ENCODE measurements around the gene NR4A2.

Gene NR4A2

DNA sequence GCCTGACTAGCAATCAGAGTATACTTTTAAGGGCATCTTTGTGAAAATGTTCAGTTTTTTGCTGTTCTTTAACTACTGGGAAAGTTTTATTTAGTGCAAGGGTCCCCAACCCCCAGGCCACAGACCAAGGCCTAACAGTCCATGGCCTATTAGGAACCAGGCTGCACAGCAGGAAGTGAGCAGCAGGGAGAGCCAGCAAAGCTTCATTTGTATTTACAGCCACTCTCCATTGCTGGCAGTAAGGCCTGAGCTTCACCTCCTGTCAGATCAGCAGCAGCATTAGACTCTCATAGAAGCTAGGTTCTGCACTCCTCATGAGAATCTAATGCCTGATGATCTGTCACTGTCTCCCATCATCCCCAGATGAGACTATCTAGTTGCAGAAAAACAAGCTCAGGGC lies 17.1 kb upstream of the NR4A2 start:
- H2AFZ ChIP-seq (ENCODE audit: low read depth, low read length, severe bottlenecking): no peak overlapping the region
- no peaks in the 10 kb centered on the region for H3K79me2 ChIP-seq (ENCODE audit: insufficient read depth, low read length)
- no peaks in the 10 kb centered on the region for H3K27me3 ChIP-seq (ENCODE audit: low read length)
- no peak for TF ChIP-seq EZH2phosphoT487 (conservative IDR thresholded peaks at IDR 0.05; ENCODE audit: low read length)
- TF ChIP-seq, protein P1, sequence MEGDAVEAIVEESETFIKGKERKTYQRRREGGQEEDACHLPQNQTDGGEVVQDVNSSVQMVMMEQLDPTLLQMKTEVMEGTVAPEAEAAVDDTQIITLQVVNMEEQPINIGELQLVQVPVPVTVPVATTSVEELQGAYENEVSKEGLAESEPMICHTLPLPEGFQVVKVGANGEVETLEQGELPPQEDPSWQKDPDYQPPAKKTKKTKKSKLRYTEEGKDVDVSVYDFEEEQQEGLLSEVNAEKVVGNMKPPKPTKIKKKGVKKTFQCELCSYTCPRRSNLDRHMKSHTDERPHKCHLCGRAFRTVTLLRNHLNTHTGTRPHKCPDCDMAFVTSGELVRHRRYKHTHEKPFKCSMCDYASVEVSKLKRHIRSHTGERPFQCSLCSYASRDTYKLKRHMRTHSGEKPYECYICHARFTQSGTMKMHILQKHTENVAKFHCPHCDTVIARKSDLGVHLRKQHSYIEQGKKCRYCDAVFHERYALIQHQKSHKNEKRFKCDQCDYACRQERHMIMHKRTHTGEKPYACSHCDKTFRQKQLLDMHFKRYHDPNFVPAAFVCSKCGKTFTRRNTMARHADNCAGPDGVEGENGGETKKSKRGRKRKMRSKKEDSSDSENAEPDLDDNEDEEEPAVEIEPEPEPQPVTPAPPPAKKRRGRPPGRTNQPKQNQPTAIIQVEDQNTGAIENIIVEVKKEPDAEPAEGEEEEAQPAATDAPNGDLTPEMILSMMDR (IDR thresholded peaks at IDR 0.05; ENCODE audit: insufficient read depth, low read length, poor library complexity, severe bottlenecking): no peak
- no peaks in the 10 kb centered on the region for H3K36me3 ChIP-seq (ENCODE audit: low read length)
- H3K9me2 ChIP-seq (replicated peaks; ENCODE audit: insufficient read depth, low read length): no peaks in the 10 kb centered on the region
- H3K4me2 ChIP-seq (ENCODE audit: low read depth, low read length, poor library complexity, severe bottlenecking): no peak overlapping the region
- H3K9me3 ChIP-seq (ENCODE audit: insufficient read depth, low read length): no peaks in the 10 kb centered on the region
- no peak overlapping the region for H3K4me3 ChIP-seq (ENCODE audit: insufficient read depth, low read length, poor library complexity, severe bottlenecking)
- H4K20me1 ChIP-seq (ENCODE audit: low read depth, low read length): no peaks in the 10 kb centered on the region
- no peaks in the 10 kb centered on the region for H3F3A ChIP-seq (ENCODE audit: insufficient read depth)
- no peak overlapping the region for H3K27ac ChIP-seq (ENCODE audit: low read depth, low read length)
- no peak overlapping the region for H3K9ac ChIP-seq (ENCODE audit: low read length)

DNA sequence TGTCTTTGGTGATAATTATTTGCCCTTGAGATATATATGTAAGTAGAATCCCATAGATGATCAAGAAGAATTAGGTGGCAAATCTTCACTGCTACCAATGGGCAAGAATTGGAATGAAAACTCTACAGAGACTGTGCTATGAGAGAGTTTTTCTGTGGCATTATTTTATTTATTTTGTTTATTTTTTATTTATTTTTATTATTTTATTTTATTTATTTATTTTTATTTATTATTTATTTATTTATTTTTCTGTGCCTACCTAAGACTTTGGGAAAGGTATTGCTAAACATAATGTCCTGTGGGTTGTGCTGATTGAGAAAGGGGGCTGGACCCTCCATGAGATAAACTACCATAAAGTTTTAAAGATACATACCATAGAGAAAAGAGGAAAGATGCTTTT lies 16.6 kb upstream of the NR4A2 start:
- Histone ChIP-seq H3K36me3 (ENCODE audit: low read length) (no peaks in the 10 kb centered on the region), H3F3A (ENCODE audit: insufficient read depth) (no peaks in the 10 kb centered on the region), H3K9me2 (replicated peaks; ENCODE audit: insufficient read depth, low read length) (no peaks in the 10 kb centered on the region), H4K20me1 (ENCODE audit: low read depth, low read length) (no peaks in the 10 kb centered on the region), H3K4me2 (ENCODE audit: low read depth, low read length, poor library complexity, severe bottlenecking) (no peak overlapping the region), H3K9me3 (ENCODE audit: insufficient read depth, low read length) (no peaks in the 10 kb centered on the region), H3K9ac (ENCODE audit: low read length) (no peak overlapping the region), H3K79me2 (ENCODE audit: insufficient read depth, low read length) (no peaks in the 10 kb centered on the region), H3K27me3 (ENCODE audit: low read length) (no peaks in the 10 kb centered on the region), H2AFZ (ENCODE audit: low read depth, low read length, severe bottlenecking) (no peak overlapping the region), H3K4me3 (ENCODE audit: insufficient read depth, low read length, poor library complexity, severe bottlenecking) (no peak overlapping the region), H3K27ac (ENCODE audit: low read depth, low read length) (no peak overlapping the region)
- no peak for TF ChIP-seq EZH2phosphoT487 (conservative IDR thresholded peaks at IDR 0.05; ENCODE audit: low read length)
- TF ChIP-seq, protein P1 (IDR thresholded peaks at IDR 0.05; ENCODE audit: insufficient read depth, low read length, poor library complexity, severe bottlenecking): no peak

DNA sequence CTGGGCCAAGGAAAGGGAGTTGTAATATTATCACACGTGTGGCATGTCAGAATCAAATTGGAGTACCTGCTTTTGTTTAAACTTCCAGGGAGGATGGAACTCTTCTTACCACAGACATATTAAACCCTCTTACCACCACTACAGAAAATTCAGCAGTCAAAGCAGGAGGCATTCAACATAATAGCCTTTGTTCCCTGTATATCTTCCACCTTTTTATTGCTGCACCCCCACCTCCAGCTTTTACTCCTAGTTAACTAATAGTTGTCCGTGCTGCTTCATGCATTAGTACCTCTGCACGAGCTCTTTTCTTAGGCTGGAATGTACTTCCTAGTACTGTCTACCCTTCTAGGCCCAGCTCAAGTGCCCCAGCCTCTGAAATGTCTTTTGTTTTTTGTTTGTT lies 14.9 kb upstream of the NR4A2 start:
- no peak overlapping the region for H3K4me2 ChIP-seq (ENCODE audit: low read depth, low read length, poor library complexity, severe bottlenecking)
- H3K9me2 ChIP-seq (replicated peaks; ENCODE audit: insufficient read depth, low read length): no peaks in the 10 kb centered on the region
- TF ChIP-seq EZH2phosphoT487 (conservative IDR thresholded peaks at IDR 0.05; ENCODE audit: low read length): no peak
- TF ChIP-seq, protein P1 (IDR thresholded peaks at IDR 0.05; ENCODE audit: insufficient read depth, low read length, poor library complexity, severe bottlenecking): no peak
- H3F3A ChIP-seq (ENCODE audit: insufficient read depth): peaks cover 10% of the 10 kb centered on the region
- H2AFZ ChIP-seq (ENCODE audit: low read depth, low read length, severe bottlenecking): no peak overlapping the region
- H3K4me3 ChIP-seq (ENCODE audit: insufficient read depth, low read length, poor library complexity, severe bottlenecking): no peak overlapping the region
- no peaks in the 10 kb centered on the region for H3K27me3 ChIP-seq (ENCODE audit: low read length)
- no peaks in the 10 kb centered on the region for H3K79me2 ChIP-seq (ENCODE audit: insufficient read depth, low read length)
- no peaks in the 10 kb centered on the region for H3K9me3 ChIP-seq (ENCODE audit: insufficient read depth, low read length)
- H4K20me1 ChIP-seq (ENCODE audit: low read depth, low read length): no peaks in the 10 kb centered on the region
- H3K9ac ChIP-seq (ENCODE audit: low read length): no peak overlapping the region
- no peaks in the 10 kb centered on the region for H3K36me3 ChIP-seq (ENCODE audit: low read length)
- no peak overlapping the region for H3K27ac ChIP-seq (ENCODE audit: low read depth, low read length)
